OCI-LY1 (cell line): ENCODE data around the gene ATXN1.

ENCODE experiments used
- H2AFZ ChIP-seq: fragments of 200-600 bp; sonication (generic), shearing (Covaris generic); 2 replicates; pipeline ENCODE4 v1.6.0; 2014; ENCODE audit warnings: antibody characterized with exemption, mild to moderate bottlenecking, low read length
- H3F3A ChIP-seq: fragments of 200-600 bp; sonication (generic), shearing (Covaris generic); 2 replicates; pipeline ENCODE4 v1.6.0; 2014; ENCODE audit warnings: mild to moderate bottlenecking, antibody characterized with exemption, low read length, moderate library complexity; ENCODE audit not compliant: insufficient read depth
- H3K27ac ChIP-seq: fragments of 200-600 bp; sonication (generic); 2 replicates; pipeline ENCODE4 v1.5.1; 2014; ENCODE audit warnings: low read length, mixed run types, mild to moderate bottlenecking, low read depth; ENCODE audit not compliant: poor library complexity, severe bottlenecking
- H3K27me3 ChIP-seq: fragments of 200-600 bp; sonication (generic); 2 replicates; pipeline ENCODE4 v1.6.0; 2014; ENCODE audit warnings: antibody characterized with exemption, mild to moderate bottlenecking, low read length, moderate library complexity; ENCODE audit not compliant: insufficient read depth
- H3K36me3 ChIP-seq: fragments of 200-600 bp; sonication (generic); 2 replicates; pipeline ENCODE4 v1.6.1; 2014; ENCODE audit warnings: mild to moderate bottlenecking, antibody characterized with exemption, low read length, moderate library complexity, mixed read lengths; ENCODE audit not compliant: insufficient read depth
- H3K4me1 ChIP-seq: fragments of 200-600 bp; sonication (generic); 2 replicates; pipeline ENCODE4 v1.5.1; 2014; ENCODE audit warnings: mild to moderate bottlenecking, low read length, moderate library complexity; ENCODE audit not compliant: insufficient read depth, severe bottlenecking
- H3K4me2 ChIP-seq: fragments of 200-600 bp; sonication (generic), shearing (Covaris generic); 2 replicates; pipeline ENCODE4 v1.6.1; 2014; ENCODE audit warnings: low read length
- H3K4me3 ChIP-seq: fragments of 200-600 bp; sonication (generic); 2 replicates; pipeline ENCODE4 v1.5.1; 2014; ENCODE audit warnings: low read length, low read depth, mild to moderate bottlenecking, mixed read lengths; ENCODE audit not compliant: poor library complexity, severe bottlenecking
- H3K79me2 ChIP-seq: fragments of 200-600 bp; shearing (Covaris generic); 2 replicates; pipeline ENCODE4 v1.6.1; 2016; ENCODE audit warnings: mixed run types, low read length, mixed read lengths; ENCODE audit not compliant: insufficient read depth
- H3K9ac ChIP-seq: fragments of 200-600 bp; sonication (generic), shearing (Covaris generic); 2 replicates; pipeline ENCODE4 v1.6.1; 2014; ENCODE audit warnings: mild to moderate bottlenecking, low read length, mixed read lengths
- H3K9me2 ChIP-seq: fragments of 200-600 bp; sonication (generic), shearing (Covaris generic); 2 replicates; pipeline ENCODE4 v1.6.1; 2014; ENCODE audit warnings: low read depth, mild to moderate bottlenecking, low read length, mixed read lengths
- H3K9me3 ChIP-seq: fragments of 200-600 bp; shearing (Covaris generic); 2 replicates; pipeline ENCODE4 v1.6.1; 2014; ENCODE audit warnings: low read length, mixed read lengths
- H4K20me1 ChIP-seq: fragments of 200-600 bp; sonication (generic), shearing (Covaris generic); 2 replicates; pipeline ENCODE4 v1.6.0; 2016; ENCODE audit warnings: mild to moderate bottlenecking, low read length; ENCODE audit not compliant: insufficient read depth
- CTCF ChIP-seq: fragments of 200-600 bp; sonication (generic), shearing (Covaris generic); IDR thresholded peaks from 2 replicates; pipeline ENCODE4 v1.5.1; 2017; ENCODE audit warnings: mild to moderate bottlenecking, antibody characterized with exemption, low read length, moderate library complexity, mixed read lengths
- EZH2 ChIP-seq: fragments of 200-600 bp; sonication (generic), shearing (Covaris generic); IDR thresholded peaks from 2 replicates; pipeline ENCODE4 v1.8.0; 2017; ENCODE audit warnings: borderline replicate concordance, mixed run types, mild to moderate bottlenecking, antibody characterized with exemption, low read length, moderate library complexity, mixed read lengths

Gene ATXN1

GRCh38 chr6:16369140-16369745, 392.0 kb downstream of the ATXN1 start:
- Histone ChIP-seq H3K27me3 (no peaks in the 10 kb centered on the region), H3K36me3 (no peaks in the 10 kb centered on the region), H3K9ac (no peak overlapping the region), H4K20me1 (no peaks in the 10 kb centered on the region), H3K79me2 (no peaks in the 10 kb centered on the region), H3K9me3 (no peaks in the 10 kb centered on the region), H3K27ac (no peak overlapping the region), H3K4me3 (no peak overlapping the region), H3K4me2 (no peak overlapping the region), H3K4me1 (no peaks in the 10 kb centered on the region), H3K9me2 (no peaks in the 10 kb centered on the region), H2AFZ (no peak overlapping the region), H3F3A (no peaks in the 10 kb centered on the region)
- TF ChIP-seq EZH2: no peak

GRCh38 chr6:16367571-16367970, 393.7 kb downstream of the ATXN1 start:
- Histone ChIP-seq H3F3A (no peaks in the 10 kb centered on the region), H2AFZ (no peak overlapping the region), H3K9me3 (no peaks in the 10 kb centered on the region), H3K9ac (no peak overlapping the region), H3K4me3 (no peak overlapping the region), H3K4me2 (no peak overlapping the region), H3K27ac (no peak overlapping the region), H4K20me1 (no peaks in the 10 kb centered on the region), H3K4me1 (no peaks in the 10 kb centered on the region), H3K27me3 (no peaks in the 10 kb centered on the region; the same call in 1 of the 2 replicates), H3K79me2 (no peaks in the 10 kb centered on the region), H3K36me3 (no peaks in the 10 kb centered on the region), H3K9me2 (no peaks in the 10 kb centered on the region)
- TF ChIP-seq EZH2 (no peak), CTCF (no peak)

- Histone ChIP-seq H3K79me2 (no peaks in the 10 kb centered on the region), H3K36me3 (no peaks in the 10 kb centered on the region), H3K4me2 (no peak overlapping the region), H3K27me3 (no peaks in the 10 kb centered on the region; the same call in 1 of the 2 replicates), H3K4me3 (no peak overlapping the region), H3K9me2 (no peaks in the 10 kb centered on the region), H4K20me1 (no peaks in the 10 kb centered on the region), H3F3A (no peaks in the 10 kb centered on the region), H3K4me1 (no peaks in the 10 kb centered on the region), H3K27ac (no peak overlapping the region), H3K9ac (no peak overlapping the region), H3K9me3 (no peaks in the 10 kb centered on the region), H2AFZ (no peak overlapping the region)
- no peak for TF ChIP-seq EZH2
- no peak for TF ChIP-seq CTCF
These were observed 397.5 kb downstream of the ATXN1 start for GRCh38 chr6:16363749-16364148.
